Muscle layer of colon (tissue), 2 donors: ENCODE results near the gene ANAPC2.

Experiments used
- H3K27ac ChIP-seq: one replicate; pipeline ENCODE4 v1.7.0; 2013; ENCODE audit warnings: low read depth, mild to moderate bottlenecking, low read length, moderate library complexity
- H3K27me3 ChIP-seq, 2 donors: one replicate each; pipeline ENCODE4 v1.7.0; 2013; ENCODE audit warnings: low read length in 2 of 2, mild to moderate bottlenecking in 2 of 2; ENCODE audit not compliant: insufficient read depth in 2 of 2, control insufficient read depth in 1 of 2
- H3K36me3 ChIP-seq: one replicate; pipeline ENCODE4 v1.7.0; 2013; ENCODE audit warnings: mild to moderate bottlenecking, low read length; ENCODE audit not compliant: insufficient read depth
- H3K4me1 ChIP-seq: one replicate; pipeline ENCODE4 v1.7.0; 2013; ENCODE audit warnings: mild to moderate bottlenecking, low read length; ENCODE audit not compliant: insufficient read depth
- H3K4me3 ChIP-seq, 2 donors: one replicate each; pipeline ENCODE4 v1.7.0; 2013; ENCODE audit warnings: low read length in 2 of 2, low read depth in 1 of 2, mild to moderate bottlenecking in 1 of 2, moderate library complexity in 1 of 2
- H3K9ac ChIP-seq: one replicate; pipeline ENCODE4 v1.7.0; 2013; ENCODE audit warnings: low read length
- H3K9me3 ChIP-seq: one replicate; pipeline ENCODE4 v1.7.0; 2013; ENCODE audit warnings: mild to moderate bottlenecking, low read length
- donor health status: abdominal sarcoma.
- donor health status: Adenocarcinoma of cecum.

Gene ANAPC2

GRCh38 chr9:137204731-137205125 lies 16.4 kb upstream of the ANAPC2 start:
- Histone ChIP-seq H3K9me3 (no peaks in the 10 kb centered on the region), H3K36me3 (no peaks in the 10 kb centered on the region), H3K4me1 (peaks cover 46% of the 10 kb centered on the region), H3K27ac (peak overlapping the region; percentile 59), H3K9ac (peak overlapping the region; percentile 76), H3K27me3 (no peaks in the 10 kb centered on the region), H3K4me3 (peak overlapping the region; percentile 56 to 97)

- Histone ChIP-seq H3K4me3 (no peak overlapping the region), H3K27ac (no peak overlapping the region), H3K9me3 (no peaks in the 10 kb centered on the region), H3K4me1 (peaks cover 63% of the 10 kb centered on the region), H3K36me3 (no peaks in the 10 kb centered on the region), H3K27me3 (no peaks in the 10 kb centered on the region), H3K9ac (no peak overlapping the region)
These were observed 14.6 kb upstream of the ANAPC2 start for GRCh38 chr9:137202966-137203365.

DNA sequence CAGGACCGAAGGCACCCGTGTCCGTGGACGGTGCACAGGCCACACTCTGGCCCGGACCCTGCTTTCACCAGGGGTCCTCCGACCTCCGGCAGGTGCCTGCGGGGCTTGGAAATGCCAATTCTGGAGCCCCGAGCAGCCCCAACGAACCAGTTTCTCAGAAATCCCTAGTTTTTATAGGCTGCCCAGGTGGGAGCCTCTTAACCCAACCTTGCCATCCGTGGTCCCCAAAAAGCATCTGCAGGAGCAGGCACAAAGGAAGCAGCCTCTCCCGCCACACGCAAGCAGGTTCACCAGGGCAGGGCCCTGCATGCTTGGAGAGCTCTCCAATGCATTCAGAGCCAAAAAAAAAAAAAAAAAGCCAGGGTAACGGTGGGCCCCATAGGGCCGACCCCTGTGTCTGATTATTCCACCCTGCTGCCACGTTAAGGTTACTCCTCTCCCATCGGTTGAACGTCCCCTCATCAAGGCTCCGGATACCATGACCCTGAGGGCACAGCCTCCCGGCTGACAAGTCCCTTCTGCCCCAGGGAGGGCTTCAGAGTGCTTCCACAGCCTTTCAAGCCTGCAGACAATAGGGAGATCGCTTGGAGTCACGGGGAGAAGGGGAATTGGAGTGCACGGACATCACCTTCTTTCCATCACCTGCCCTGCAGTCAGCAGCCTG lies 13.0 kb upstream of the ANAPC2 start:
- Histone ChIP-seq H3K4me1 (peaks cover 57% of the 10 kb centered on the region), H3K9ac (no peak overlapping the region), H3K9me3 (no peaks in the 10 kb centered on the region), H3K27ac (peak overlapping the region; percentile 73), H3K36me3 (no peaks in the 10 kb centered on the region), H3K4me3 (peak overlapping the region; percentile 47 to 72), H3K27me3 (no peaks in the 10 kb centered on the region)

DNA sequence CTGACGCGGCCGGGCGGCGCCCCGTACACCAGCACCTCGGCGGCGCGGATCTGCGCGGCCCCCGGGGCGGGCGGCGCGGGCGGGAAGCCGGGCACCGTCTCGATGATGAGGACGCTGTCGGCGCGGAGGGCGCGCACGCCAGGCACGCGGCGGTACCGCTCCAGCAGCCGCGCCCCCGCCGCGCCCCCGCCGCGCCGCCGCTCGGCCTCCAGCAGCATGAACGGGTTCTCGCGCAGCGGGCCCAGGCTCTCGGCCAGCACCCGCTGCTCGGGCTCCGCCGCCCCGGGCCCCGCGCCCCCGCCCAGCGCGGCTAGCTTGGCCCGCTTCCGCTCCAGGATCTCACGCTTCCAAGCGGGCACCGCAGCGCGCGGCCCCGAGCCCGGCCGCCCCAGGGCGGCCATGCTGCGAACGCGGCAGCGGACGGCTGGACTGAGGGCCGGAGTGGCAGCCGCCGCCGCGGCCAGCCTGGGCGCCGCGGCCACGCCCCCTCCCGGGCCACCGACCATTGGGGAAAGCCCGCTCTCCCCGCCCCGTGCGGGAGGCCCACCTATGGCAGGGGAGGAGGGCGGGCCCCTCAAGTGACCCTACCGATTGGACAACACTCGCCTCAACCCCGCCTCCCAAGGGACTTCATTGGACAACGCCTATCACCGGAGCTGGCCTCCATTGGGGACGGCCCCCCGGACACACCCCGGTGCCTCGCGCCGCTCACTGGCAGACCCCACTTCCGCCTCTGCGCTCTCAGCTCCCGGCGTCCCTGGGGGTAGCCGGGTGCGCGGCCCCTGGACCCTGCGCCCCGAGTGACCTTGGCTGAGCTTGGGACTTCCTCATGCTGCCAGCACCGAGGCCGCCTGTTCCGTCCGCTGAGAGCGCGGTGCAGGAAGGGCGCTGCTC lies 12.2 kb upstream of the ANAPC2 start, which contains the start of gene TPRN:
Gene TPRN (minus strand): TSS at position 431 of the 894 bp plus-strand sequence. CDS start 30 bp downstream, at position 401.
- Histone ChIP-seq H3K4me1 (peaks cover 51% of the 10 kb centered on the region), H3K36me3 (no peaks in the 10 kb centered on the region), H3K27ac (peak within 1 kb of the TSS; percentile 73), H3K9ac (no peak within 1 kb of the TSS), H3K27me3 (no peaks in the 10 kb centered on the region), H3K4me3 (peak within 1 kb of the TSS; percentile 47 to 72), H3K9me3 (no peaks in the 10 kb centered on the region)

GRCh38 chr9:137199411-137200121 lies 11.2 kb upstream of the ANAPC2 start:
- H3K27me3 ChIP-seq, result no peaks in the 10 kb centered on the region
- H3K9ac ChIP-seq, result no peak overlapping the region
- peak overlapping the region in 1 of 2 donors; percentile 20 for H3K4me3 ChIP-seq
- no peaks in the 10 kb centered on the region for H3K9me3 ChIP-seq
- no peaks in the 10 kb centered on the region for H3K36me3 ChIP-seq
- no peak overlapping the region for H3K27ac ChIP-seq
- H3K4me1 ChIP-seq, result peaks cover 47% of the 10 kb centered on the region

DNA sequence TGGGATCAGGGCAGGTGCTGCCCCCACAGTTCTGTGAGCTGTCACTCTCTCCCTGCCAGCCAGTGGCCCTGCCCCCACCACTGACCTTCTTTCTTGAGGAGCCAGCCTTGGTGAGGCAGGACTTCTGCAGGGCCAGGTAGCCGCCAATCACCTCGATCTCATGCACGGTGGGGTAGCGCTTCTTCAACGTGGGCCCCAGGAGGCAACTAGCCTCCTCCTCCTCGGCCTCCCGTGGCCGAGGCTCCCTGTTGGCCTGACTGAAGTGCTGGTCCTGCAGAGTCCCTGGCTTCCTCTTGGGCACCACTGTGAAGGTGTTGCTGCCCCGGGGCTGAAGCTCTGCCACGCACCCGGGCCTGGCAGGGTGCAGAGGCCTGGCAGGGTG lies 10.5 kb upstream of the ANAPC2 start:
- H3K4me3 ChIP-seq, result peak overlapping the region in 1 of 2 donors; percentile 20
- H3K4me1 ChIP-seq, result peaks cover 41% of the 10 kb centered on the region
- H3K36me3 ChIP-seq, result no peaks in the 10 kb centered on the region
- no peaks in the 10 kb centered on the region for H3K9me3 ChIP-seq
- no peak overlapping the region for H3K9ac ChIP-seq
- H3K27ac ChIP-seq, result no peak overlapping the region
- H3K27me3 ChIP-seq, result no peaks in the 10 kb centered on the region

DNA sequence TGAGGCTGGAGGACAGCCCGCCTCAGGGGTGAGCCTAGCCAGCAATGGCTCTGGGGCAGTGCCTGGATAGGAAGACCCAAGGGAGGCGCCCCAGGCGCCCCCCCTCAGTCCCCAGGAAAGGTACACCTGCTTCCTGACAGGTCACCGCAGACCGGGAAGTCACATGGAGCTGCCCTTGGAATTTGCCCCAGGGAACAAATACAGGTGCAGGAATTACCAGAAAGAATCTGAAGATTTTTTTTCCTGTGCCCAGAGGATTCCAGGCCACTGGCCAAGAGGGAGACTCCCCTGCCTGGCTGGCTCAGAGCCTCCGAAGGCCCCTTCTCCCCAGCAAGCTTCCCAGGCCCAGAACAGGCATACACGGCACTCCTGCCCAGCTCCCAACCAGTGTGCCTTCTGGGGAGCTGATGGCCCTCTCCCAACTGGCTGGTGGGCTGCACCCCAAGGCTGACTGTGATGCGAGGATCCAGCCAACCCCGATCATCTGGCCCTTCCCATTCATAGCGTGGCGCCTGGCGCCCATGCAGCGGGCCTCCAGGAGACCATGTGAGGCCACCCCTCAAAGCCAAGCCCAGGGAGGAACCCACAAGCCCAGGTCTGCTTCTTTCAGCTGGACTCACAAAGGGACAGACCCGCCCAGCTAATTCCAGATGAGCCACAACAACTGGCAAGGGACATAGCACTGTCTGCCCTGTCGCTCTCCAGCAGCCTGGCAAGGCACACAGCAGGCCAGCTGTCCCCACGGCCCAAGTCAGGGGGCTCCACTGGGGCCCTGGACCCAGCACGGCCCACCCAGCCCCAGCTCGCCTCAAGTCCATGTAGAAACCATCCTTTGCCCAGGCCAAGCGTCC lies 9.9 kb upstream of the ANAPC2 start:
- Histone ChIP-seq H3K9me3 (no peaks in the 10 kb centered on the region), H3K36me3 (no peaks in the 10 kb centered on the region), H3K4me1 (peaks cover 34% of the 10 kb centered on the region), H3K27ac (no peak overlapping the region), H3K9ac (no peak overlapping the region), H3K27me3 (no peaks in the 10 kb centered on the region), H3K4me3 (no peak overlapping the region)

DNA sequence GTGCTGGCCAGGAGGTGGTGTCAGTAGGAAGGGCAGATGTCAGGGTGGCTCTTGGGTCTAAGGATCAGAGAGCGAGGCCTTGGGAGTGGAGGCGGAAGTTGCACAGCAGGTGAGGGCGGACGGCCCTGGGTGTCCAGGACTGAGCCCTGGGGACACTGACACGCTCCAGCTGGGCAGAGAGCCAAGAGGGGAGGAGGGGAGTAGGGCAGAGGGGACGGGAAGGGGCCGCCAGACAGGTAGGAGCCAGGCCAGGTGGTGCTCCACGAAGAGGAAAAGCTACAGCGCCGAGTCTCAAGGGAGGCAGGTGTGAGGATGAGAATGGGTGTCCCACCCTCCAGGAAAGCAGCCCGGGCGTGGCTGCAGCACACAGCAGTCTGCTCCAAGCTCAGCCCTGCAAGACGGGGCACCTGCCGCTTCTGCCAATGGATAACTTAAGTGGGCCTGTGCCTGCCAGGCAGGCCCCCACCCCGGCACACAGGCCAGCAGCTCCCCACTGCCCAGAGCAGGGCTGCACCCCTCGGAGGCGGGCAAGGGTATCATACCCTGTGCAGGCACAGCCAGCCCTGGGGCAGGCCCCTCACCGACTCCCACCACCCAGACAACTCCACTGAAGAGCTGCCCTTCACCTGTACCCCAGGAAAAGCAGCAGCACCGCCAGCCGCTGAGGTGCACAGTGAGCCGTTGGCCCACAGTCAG lies 7.3 kb upstream of the ANAPC2 start:
- no peak overlapping the region for H3K27ac ChIP-seq
- no peak overlapping the region for H3K9ac ChIP-seq
- H3K36me3 ChIP-seq, result peaks cover 10% of the 10 kb centered on the region
- H3K27me3 ChIP-seq, result no peaks in the 10 kb centered on the region
- H3K9me3 ChIP-seq, result no peaks in the 10 kb centered on the region
- no peak overlapping the region for H3K4me3 ChIP-seq
- peaks cover 18% of the 10 kb centered on the region for H3K4me1 ChIP-seq

DNA sequence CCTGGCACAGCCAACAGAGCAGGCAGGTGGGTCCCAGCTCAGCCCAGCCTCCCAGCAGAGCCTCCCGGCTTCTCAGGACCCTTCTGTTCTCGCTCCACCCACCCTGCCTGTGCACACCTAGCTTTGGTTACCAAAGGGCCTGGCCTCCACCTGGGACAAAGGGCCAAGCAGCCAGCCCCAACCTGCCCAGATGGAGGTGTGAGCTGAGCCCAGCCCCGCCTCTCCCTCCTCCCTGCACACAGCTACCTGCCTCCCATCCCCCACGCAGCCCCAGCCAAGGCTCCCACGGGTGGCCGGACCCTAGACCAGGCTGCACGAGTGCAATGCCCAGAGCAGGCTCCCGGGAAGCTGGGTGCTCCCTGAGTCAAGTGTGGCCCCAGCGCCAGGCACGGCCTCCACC lies 6.5 kb upstream of the ANAPC2 start:
- no peaks in the 10 kb centered on the region for H3K9me3 ChIP-seq
- H3K4me3 ChIP-seq, result no peak overlapping the region
- H3K9ac ChIP-seq, result no peak overlapping the region
- H3K27me3 ChIP-seq, result no peaks in the 10 kb centered on the region
- H3K4me1 ChIP-seq, result peaks cover 23% of the 10 kb centered on the region
- H3K27ac ChIP-seq, result no peak overlapping the region
- peaks cover 18% of the 10 kb centered on the region for H3K36me3 ChIP-seq

GRCh38 chr9:137194388-137194787 lies 6.0 kb upstream of the ANAPC2 start:
- no peak overlapping the region for H3K4me3 ChIP-seq
- H3K9ac ChIP-seq, result no peak overlapping the region
- peaks cover 20% of the 10 kb centered on the region for H3K36me3 ChIP-seq
- peaks cover 26% of the 10 kb centered on the region for H3K4me1 ChIP-seq
- no peak overlapping the region for H3K27ac ChIP-seq
- H3K9me3 ChIP-seq, result no peaks in the 10 kb centered on the region
- H3K27me3 ChIP-seq, result no peaks in the 10 kb centered on the region
